Measurements from ENCODE around the gene SYNE1.

DNA sequence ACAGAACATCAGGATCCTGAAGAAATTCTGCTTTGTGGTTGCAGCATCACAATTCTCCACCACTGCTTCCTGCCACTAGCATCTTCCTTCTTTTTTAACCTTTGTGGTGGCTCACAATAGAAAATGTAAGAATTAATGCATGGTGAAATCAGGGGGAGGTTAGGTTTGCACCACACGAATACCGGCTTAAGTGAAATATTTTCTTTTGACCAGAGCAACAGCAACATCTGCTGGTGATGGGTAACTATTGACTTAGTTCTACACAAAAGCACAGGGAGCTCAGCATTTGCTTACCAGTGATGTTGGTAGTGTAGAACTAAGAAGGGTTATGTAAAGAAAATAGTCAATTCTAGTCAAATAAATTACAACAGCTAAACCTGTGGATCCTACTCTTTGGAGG is 280.5 kb downstream of the SYNE1 start:
- TF ChIP-seq, protein P1, sequence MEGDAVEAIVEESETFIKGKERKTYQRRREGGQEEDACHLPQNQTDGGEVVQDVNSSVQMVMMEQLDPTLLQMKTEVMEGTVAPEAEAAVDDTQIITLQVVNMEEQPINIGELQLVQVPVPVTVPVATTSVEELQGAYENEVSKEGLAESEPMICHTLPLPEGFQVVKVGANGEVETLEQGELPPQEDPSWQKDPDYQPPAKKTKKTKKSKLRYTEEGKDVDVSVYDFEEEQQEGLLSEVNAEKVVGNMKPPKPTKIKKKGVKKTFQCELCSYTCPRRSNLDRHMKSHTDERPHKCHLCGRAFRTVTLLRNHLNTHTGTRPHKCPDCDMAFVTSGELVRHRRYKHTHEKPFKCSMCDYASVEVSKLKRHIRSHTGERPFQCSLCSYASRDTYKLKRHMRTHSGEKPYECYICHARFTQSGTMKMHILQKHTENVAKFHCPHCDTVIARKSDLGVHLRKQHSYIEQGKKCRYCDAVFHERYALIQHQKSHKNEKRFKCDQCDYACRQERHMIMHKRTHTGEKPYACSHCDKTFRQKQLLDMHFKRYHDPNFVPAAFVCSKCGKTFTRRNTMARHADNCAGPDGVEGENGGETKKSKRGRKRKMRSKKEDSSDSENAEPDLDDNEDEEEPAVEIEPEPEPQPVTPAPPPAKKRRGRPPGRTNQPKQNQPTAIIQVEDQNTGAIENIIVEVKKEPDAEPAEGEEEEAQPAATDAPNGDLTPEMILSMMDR (IDR thresholded peaks at IDR 0.05): no peak
- no peak for TF ChIP-seq POLR2A (IDR thresholded peaks at IDR 0.05)
